Effector CD8-positive, alpha-beta T cell (primary cell): ENCODE data around the gene EFNA3.

Experiments
- DNase-seq: peaks from one replicate; lab custom pipeline; 2025; lab: John Stamatoyannopoulos, UW
- total RNA-seq, 4 experiments: gene quantifications; one replicate each; lab custom pipeline; 2026; lab: John Stamatoyannopoulos, UW

Gene EFNA3, protein sequence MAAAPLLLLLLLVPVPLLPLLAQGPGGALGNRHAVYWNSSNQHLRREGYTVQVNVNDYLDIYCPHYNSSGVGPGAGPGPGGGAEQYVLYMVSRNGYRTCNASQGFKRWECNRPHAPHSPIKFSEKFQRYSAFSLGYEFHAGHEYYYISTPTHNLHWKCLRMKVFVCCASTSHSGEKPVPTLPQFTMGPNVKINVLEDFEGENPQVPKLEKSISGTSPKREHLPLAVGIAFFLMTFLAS
- 0.12 to 1.1 (median 0.56) reads per million in 4 experiments for total RNA-seq

DNA sequence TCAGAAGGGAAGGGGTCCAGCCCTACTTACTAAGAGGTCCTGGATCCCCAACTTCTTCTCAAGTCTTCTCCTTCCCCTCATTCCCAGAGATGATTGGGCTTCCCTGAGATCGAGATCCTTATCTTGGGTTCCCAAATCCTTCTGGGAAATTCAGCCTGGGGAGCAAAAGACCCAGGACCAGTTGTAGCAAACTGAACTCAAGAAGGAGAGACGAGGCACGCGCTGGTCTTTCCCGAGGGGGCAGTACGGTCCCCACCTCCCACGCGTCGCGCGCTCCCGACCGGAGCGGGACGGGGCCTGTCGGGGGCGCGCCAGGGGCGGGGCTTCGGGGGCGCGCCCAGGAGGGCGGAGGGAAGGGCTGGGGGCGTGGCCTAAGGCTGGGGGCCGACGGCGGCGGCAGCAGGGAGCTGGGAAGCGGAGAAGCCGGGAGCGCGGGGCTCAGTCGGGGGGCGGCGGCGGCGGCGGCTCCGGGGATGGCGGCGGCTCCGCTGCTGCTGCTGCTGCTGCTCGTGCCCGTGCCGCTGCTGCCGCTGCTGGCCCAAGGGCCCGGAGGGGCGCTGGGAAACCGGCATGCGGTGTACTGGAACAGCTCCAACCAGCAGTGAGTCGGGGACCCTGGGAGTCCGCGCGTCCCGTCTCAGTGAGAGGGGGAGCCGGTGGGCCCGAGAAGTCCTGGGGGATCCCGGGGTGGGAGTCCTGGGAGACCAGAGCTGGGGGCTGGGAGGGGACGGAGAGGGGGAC lies at the start of gene EFNA3:
Gene EFNA3, plus strand, starts transcription at position 369 of the 741 bp plus-strand sequence. Its CDS starts 105 bp downstream, at position 474.
- peak; percentile 56 for DNase-seq

DNA sequence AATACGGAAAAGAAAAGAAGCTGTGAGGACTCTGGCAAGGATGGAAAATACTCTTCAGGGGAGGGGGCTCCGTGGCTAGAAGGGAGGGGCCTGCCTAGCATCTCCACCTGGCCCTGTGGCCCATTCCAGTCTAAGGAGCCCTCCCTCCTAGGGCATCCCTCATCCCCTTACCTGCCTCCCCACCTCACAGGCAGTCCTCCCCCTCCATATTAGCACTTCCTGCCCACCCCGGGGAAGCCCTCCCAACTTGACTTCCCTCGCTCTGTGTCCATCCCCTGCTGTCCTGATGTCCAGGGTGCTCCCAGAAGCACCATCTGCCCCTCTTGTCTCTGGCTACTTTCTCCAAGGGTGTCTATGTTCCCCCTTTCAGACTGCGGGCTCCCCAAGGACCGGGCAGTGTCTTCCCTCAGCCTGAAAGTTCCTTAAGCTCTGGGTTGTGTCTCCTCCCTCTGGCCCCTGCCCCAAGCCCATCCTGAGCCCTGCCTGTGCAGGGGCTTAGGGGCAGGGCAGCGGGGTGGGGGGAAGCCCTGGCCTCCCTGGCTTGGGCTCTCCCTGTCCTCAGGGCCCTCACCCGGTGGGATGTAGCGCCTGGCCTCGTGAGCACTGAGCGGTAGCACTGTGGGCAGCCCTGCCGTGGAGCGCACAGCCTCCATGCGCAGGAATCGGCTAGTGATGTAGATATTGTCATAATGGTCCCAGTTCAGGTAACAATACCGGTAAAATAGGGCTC lies 49.0 kb upstream of the EFNA3 start:
- DNase-seq: no peak

- no peak for DNase-seq
These were observed 48.3 kb upstream of the EFNA3 start for GRCh38 chr1:155030243-155030795.

- DNase-seq: no peak
These were observed 47.7 kb upstream of the EFNA3 start for GRCh38 chr1:155030899-155031298.

DNA sequence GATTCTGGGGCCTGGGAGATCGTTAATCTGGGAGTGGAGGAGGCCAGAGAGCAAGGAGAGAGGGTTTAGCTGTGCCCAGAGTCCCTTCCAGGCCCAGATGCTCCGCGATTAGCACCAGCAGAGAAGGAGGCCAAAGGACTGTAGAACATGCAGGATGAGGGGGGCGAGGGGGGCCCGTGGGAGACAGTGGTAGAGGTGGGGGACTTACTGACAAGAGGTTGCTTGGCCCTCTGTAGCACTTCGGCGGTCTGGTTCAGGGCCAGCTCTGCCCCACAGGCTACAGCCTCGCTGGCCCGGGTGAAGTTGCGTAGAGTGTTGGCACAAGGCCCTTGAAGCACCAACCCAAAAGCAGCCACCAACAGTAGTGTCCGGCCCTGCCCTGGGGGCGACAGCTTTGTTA lies 45.8 kb upstream of the EFNA3 start:
- DNase-seq: no peak

DNA sequence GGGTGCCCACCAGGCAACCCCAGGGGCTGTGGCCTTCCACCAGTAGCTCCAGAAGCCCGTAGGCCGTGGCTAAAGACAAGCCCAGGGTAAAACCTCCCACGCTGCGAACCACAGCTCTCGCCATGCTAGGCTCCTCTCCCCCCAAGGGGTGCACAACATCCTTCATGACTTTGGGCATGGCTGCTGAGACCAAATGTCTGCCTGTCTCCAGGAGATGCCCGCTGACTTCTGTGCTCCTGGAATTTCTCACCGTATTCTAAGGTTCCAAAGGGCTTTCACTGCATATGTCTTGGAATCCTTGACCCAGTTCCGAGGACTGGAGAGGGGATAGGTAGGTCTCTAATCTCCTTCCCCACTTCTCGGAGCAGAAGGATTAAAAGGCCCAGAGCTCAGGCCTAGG lies 45.1 kb upstream of the EFNA3 start, which contains the start of the genes DCST1 and DCST2:
Gene DCST1, plus strand, starts transcription at position 301 of the 400 bp plus-strand sequence. CDS start 213 bp downstream, outside the sequence.
Gene DCST2, minus strand, starts transcription at position 258 of the 400 bp plus-strand sequence. Its CDS starts 80 bp downstream, at position 178.
- no peak for DNase-seq

DNA sequence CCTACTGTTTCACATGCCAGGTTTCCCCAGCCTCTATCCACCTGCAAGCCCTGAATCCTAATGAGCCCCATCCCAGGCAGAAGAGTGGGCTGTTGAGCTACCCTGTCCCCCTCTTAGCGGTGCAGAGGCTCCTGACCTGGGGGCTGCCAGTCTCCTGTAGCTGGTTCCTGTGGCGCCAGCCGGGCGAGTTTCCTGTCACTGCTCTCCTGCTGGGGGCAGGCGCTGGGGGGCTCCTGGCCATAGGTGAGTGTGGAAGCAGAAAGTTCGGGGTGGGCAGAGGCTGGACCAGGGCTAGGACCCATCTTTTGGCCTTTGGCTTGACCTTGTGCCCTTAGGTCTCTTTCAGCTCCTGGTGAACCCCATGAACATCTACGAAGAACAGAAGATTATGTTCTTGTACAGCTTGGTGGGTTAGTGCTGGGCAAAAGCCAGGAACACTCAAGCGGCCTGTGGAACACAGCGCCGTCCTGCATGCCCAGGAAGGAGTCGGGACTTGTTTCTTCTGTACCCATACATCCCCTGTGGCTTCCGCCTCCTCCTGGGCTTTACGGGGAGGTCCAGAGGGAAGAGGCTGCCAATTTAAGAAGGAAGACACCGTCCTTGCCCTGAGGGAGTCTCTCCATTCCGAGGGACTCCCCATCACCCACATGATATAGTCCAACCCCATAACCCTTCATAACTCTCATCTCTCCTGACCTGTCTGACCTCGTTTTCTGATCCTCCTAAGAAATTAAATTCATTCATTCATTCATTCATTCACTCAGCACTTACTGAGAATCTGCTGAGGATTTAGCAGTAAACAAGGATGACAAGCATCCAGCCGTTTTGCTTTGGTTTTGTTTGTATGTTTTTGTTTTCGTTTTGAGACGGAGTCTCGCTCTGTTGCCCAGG lies 44.1 kb upstream of the EFNA3 start:
- no peak for DNase-seq

DNA sequence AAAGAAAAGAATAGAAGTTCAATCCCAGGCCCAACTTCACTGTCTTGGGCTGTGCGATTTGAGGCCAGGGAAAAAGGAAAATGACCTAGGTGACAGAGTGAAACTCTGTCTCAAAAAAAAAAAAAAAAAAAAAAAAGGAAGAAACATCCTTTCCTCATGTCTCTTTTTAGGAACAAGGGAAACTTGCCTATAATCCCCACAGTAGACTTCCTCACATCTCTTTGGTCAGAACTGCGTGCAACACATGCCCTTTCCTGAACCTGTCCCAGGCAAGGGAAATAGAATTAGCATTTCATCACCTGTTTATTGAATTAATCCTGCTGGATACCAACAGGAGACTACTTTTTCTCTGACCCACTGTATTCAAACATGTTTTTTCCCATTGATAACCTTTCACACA lies 42.7 kb upstream of the EFNA3 start:
- no peak for DNase-seq

- no peak for DNase-seq
These were observed 41.6 kb upstream of the EFNA3 start for GRCh38 chr1:155037043-155037442.

DNA sequence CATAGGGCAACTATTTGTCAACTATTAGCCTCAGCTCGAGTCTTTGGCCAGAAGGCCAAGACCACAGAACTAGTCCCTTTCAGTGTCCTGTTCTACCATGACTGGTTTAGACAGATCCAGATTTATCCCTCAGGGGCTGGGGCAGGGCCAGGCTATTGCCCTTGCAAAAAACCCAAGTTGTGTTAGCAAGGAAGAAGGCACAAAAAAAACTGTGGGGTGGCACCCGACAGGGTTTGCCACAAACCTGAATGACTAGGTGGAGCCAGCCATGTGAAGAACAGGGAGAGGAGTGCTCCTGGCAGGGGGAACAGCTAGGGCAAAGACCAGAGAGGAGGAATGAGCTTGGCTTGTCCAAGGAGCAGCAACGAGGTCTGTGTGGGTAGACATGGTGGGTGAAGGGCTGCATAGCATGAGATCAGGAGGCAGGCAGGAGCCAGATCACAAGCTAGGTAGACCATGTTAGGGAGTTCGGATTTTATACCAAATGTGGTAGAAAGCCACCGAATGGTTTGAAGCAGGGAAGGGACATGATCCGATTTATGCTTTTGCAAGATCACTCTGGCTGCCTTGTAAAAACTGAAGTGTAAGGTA lies 40.7 kb upstream of the EFNA3 start:
- no peak for DNase-seq

- DNase-seq: no peak
These were observed 39.9 kb upstream of the EFNA3 start for GRCh38 chr1:155038602-155039307.

DNA sequence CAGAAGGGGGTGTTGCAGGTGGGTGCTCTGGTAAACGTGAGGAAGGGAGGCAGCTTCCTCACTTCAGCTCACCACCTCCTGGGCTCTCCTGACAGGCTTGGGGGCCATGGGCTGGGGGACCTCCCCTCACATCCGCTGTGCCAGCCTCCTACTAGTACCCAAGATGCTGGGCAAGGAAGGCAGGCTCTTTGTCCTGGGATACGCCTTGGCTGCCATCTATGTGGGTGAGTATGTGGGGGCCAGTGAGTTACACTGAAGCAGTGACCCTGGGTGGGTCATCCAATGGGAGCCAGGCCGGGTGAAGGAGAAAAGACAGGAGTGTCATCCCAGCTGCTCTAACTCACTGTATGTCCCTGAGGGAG lies 39.3 kb upstream of the EFNA3 start:
- no peak for DNase-seq

GRCh38 chr1:155040358-155041093 lies 38.1 kb upstream of the EFNA3 start:
- no peak for DNase-seq

DNA sequence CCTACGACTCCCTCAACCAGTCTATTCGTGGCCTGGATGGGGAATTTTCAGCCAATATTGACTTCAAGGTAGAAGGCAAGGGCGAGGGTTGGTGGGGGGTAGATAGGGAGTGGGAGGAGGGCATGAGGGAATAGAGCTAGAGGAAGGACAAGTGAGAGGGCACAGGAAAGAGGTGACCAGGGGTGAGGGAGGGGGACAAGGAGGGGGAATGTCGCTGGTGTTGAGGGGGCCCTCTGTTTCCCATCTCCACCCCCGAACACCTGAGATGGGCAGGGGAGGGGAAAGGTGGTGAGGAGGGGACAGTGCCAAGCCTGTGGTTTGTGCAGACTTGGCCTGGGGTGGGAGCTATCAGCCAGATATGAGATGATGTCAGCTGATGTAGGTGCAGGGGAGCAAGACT lies 35.8 kb upstream of the EFNA3 start:
- DNase-seq: no peak

DNA sequence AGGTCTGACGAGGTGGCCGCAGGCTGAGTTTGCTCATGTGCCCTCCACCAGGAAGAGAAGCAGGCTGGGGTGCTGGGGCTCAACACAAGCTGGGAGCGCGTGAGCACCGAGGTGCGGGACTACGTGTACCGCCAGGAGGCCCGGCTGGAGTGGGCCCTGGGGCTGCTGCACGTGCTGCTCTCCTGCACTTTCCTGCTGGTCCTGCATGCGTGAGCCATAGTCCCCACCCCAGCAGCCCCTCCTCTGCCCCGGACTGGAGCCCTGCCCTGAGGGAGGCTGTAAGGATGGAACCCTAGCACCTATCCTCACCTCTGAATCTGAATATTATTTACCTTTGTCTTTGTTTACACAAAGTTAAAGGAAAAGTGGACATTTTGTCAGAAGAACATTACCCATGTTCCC lies 35.3 kb upstream of the EFNA3 start:
- DNase-seq: no peak

DNA sequence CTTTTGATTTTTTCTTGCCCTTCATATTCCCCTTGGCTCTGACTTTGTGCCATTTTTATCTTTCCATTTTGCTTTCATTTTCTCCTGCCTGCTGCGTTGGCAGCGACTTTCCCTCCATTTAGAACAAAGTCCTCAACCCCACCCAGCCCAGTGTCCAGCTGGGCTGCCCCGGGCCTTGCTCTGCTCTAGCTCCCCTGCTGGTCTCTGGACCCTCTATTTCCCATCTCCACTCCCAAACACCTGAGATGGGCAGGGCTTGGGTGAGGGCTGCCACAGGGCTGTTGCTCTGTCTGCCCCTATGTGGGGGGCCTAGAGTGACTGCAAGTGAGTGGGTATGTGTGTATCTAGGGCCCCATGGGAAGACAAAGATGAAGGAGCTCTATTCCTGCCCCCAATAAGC lies 34.8 kb upstream of the EFNA3 start:
- DNase-seq: no peak

DNA sequence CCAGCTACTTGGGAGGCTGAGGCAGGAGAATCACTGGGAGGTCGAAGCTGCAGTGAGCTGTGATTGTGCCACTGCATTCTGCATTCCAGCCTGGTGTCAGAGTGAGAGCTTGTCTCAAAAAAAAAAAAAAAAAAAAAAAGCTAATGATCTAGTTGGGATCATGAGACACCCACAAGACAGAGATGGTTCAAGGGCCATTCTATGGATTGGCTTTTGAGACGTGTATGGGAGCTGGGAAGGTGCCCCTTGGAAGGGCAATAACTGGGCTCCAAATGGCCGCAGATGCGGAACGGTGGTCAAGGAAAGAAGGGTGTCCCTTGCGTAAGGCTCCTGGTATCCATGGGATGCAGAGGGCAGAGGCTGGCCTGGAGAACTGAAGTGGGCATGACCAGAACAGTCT lies 34.3 kb upstream of the EFNA3 start:
- DNase-seq: no peak

DNA sequence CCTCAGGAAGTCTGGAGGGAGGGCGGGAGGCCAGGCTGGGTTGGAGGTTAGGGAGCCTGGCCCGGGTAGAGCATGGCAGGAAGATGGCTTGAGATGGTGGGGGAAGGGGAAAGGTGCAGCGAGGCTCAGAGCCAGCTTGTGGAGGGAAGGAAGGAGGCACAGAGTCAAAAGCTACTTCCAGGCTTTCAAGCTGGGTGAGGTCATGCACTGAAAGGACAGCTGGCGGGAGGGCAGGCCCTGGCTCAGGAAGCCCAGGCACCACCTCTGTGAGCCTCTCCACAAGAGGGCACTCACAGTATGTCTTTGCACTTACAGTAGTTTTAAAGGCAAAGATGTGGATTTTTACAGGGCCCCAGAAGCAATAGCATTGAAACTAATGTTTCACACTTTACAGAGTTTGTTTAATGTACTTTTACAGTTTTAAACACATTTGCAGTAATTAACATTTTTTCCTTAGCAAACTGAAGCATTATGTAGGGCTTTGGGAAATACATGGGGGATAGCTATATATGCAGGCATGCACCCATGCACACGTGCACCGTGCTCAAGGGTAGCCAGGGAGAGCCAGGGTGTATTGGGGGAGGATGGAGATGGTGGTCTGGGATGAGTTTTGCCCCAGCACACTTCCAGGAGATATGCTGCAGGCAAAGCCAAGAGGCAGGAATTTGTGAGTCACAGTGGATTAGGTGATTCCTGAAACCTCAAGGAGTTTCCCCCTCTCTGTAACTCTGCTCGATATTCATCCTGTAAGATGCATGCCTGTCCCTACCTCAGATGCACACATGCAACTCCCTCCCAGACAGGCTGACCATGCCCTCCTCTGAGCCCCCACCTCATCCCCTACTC lies 33.6 kb upstream of the EFNA3 start:
- DNase-seq: peak; percentile 39
